ENCODE results near the gene SLC26A4.

Gene SLC26A4

GRCh38 chr7:107746006-107746405 is 85.4 kb downstream of the SLC26A4 start:
- DNase-seq (ENCODE audit: low read depth), result no peak

GRCh38 chr7:107751113-107751512 is 90.5 kb downstream of the SLC26A4 start:
- DNase-seq (ENCODE audit: low read depth), result no peak

DNA sequence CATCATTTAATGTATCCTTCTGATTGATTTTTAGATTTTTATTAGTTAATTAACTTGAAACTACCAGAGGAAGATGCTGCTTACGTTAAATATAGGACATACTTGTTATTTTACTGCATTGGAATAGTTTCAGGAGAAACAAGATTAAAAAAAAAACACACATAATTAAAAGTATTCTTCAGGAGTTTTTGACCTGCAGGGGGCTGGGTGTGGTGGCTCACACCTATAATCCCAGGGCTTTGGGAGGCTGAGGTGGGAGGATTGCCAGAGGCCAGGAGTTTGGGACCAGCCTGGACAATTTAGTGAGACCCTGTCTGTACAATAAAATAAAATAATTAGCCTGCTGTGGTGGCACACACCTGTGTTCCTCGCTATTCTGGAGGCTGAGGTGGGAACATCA is 94.0 kb downstream of the SLC26A4 start:
- DNase-seq (ENCODE audit: low read depth), result no peak

- DNase-seq (ENCODE audit: low read depth), result no peak
These were observed 98.0 kb downstream of the SLC26A4 start for GRCh38 chr7:107758667-107759066.

- no peak for DNase-seq (ENCODE audit: low read depth)
These were observed 106.8 kb downstream of the SLC26A4 start for GRCh38 chr7:107767391-107767790.
